HG03354 (cell line): ENCODE measurements around the gene ENKUR.
A peak's percentile ranks its signal among the peaks of the same experiment; 100 is the strongest.

ENCODE experiments used
- ATAC-seq: cut with Tn5 transposase; IDR thresholded peaks from one replicate; pipeline ENCODE4 v1.9.1; 2021; ENCODE audit warnings: mild to moderate bottlenecking; ENCODE audit not compliant: unreplicated experiment, poor library complexity, severe bottlenecking

The ENKUR gene, protein sequence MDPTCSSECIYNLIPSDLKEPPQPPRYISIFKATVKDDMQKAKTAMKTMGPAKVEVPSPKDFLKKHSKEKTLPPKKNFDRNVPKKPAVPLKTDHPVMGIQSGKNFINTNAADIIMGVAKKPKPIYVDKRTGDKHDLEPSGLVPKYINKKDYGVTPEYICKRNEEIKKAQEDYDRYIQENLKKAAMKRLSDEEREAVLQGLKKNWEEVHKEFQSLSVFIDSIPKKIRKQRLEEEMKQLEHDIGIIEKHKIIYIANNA

DNA sequence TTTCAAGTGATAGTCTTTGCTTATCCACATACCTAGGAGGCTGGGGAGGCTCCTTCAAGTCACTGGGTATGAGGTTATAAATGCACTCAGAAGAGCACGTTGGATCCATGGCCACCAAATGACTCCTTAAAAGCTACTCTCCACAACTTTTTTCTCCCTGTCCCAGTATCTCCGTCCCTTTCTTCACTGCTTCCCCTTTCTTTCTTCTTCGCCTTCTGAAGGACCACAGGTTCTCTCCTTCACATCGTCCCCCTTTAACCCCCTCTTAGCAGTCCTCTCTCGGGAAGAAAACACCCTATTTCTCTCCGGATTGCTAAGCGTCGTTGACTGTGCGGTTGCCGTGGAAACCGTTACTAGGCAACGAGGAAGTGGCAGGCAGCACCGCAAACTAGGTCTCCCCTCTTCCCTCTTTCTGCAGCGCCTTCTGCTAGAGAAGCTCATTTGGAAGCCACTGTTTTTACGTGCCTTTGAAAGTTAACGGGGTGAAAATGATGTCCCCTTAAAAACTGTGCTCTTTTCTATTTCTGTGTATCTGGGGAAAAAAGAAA lies at the start of gene ENKUR:
TSS of gene ENKUR (minus strand) at position 331 of the 548 bp plus-strand sequence. CDS start at position 109, 222 bp downstream.
- ATAC-seq, result peak; percentile 81

DNA sequence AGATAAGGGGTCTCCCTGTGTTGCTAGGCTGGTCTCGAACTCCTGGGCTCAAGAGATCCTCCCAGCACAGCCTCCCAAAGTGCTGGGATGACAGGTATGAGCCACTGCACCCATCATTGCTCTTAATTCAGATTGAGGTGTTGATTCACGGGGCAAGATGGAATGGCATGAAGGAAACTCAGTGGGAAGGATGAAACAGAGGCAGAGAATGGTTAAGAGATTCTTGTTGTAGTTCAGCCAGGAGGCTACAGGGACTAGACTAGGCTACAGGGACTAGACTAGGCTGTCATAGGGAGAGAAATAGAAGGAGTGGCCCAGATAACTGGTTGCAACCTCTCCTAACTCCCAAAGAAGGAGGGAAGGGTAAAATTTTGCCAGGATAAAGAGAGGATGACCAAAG lies 48.4 kb upstream of the ENKUR start:
- no peak for ATAC-seq

DNA sequence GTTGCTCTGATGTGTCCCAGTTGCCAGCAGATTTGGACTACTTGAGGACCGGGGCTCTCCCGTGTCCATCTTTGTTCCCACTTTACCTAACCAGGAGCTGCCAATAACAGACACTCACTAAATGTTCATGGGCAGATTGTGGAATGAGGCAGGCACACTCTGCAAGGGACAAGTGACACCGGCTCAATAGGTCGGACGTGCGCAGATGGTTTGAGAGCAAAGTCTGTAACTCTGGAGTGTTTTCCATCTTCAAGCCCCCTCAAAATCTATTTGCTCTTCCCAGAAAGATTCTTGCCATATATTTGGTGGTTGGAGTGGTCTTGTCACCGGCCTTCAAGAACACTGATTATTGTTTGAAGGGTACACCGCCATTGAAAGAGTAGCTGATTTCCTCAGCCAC lies 47.7 kb upstream of the ENKUR start:
- ATAC-seq, result no peak

DNA sequence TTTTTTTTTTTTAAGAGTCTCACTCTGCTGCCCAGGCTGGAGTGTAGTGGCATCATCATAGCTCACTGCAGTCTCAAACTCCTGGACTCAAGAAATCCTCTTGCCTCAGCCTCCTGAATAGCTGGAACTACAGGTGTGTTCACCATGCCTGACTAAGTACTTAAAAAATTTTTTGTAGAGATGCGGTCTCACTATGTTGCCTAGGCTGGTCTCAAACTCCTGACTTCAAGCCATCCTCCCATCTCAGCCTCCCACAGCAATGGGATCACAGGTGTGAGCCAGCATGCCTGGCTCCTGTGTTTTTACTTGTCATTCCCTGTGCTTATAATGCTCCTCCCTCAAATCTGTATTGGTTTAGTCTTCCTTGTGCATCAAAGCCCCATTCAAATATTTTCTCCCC lies 47.2 kb upstream of the ENKUR start:
- ATAC-seq, result no peak

DNA sequence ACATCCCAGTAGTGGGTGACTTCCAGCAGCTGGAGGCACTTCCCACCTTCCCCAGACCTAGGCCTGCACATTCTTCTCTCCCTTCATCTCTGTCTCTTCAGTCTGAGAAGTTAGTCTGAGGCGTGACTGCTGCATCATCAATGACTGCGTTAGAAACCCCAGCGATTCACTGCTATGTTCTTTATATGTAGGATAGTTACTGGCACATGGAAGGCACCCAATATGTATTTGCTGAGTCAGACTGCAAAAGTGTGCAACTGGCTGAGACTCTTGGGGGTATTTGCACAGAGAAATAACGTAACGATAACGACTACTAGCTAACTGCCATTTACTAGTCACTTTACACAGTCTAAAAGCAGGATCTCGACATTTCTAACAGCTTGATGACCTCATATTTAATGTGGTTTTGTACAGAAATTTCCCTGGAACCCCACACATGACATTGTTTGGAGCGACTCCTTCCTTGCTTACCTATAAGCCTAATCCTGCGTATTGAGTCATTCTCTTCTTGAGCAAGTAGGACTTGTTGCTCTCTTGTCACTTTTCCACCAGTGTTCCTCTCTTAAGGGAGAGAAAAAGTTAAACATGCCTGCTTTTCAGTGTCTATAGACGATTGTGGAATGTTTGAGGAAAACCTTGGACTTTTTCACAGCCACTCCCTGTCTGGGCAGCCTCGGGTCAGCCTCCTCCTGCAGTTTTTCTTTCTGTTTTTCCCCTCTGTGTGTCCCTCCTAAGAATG lies 45.9 kb upstream of the ENKUR start:
- ATAC-seq, result no peak

DNA sequence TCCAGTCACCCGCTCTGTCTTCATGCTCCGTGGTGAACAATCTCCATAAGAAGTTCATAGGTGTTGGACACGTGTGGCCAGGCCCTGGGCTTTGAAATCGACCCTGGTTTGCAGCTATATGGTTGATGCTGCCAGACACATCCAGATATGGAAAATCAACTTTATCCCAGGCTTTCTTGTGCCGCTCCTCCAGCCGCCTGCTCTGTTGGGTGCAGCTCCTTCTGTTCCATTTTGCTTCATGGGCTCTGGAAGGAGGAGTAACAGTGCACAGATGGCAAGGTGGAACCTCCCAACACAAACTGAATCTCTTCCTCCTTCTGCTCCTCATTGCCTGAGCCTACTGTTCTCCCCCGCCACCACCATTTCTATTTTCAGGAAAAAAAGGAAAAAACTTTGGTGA lies 45.2 kb upstream of the ENKUR start:
- ATAC-seq, result no peak

DNA sequence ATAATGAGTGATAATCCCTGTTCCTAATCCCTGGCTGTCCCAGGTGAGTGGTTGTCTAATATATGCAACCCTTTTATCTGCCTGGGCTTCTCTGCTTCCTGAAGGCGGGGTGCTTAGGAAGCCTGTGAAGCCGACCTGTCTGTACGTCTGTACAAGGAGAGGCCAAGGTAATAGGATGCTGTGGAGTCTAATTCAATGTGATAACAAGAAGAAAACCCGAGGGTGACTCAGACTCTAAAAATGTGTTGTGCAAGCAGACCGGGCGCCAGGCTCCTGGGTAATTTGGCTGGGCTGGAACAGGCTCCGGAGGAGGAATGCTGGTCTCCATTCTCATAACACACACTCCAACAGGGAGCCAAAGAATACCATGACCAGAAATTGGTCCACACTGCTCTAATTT lies 44.0 kb upstream of the ENKUR start:
- no peak for ATAC-seq

DNA sequence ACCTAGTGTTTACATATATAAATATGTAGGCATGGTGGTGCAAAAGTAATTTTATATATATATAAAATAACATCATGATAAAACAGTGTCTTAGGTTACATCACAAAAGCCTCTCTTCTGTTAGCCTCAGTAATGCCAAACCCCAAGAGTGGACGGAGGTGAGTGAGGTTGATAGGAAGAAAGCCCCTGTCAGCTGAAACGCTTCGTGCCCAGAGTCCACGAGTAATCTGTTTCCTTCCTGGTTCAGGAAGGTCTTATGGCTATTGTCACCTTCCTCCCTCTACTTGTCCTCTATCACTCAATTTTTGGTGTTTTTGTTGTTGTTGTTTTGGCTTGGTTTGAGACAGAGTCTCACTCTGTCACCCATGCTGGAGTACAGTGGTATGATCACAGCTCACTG lies 41.9 kb upstream of the ENKUR start:
- no peak for ATAC-seq

DNA sequence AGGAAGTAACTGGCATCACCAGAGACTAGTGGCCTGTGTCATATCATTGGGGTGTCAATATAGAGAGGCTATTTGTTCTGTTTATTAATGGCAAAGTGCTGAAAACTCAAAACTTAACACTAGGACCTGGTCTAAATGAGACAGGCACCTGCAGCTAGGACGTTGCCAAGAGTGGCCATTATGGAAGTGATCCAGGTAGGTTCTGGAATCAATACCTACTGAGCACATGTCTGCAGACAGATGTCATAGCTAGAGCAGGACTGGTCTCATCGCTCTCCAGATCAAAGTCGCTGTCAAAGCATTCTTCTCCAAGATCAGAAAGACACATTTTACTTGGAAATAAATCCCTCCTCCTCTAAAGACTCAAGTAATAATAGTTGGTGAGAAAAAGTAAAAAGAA lies 40.8 kb upstream of the ENKUR start:
- no peak for ATAC-seq

DNA sequence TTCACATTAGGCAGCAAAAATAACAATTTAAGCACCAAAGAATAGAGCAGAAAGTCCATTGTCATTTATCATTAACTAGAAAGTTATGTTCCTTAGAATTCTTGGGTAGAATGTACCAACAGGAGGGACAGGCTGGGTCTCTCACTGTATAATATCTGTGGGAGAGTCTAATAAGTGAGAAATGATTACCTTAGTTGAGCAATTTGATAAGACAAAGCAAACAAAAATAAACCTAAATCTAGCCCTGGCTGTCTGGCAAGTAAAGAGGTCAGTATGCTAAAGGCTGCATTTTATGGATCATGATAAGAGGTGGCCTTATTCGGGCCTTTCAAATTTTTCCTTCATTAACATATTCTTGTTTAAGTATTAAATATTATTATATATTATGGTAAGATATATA lies 36.1 kb upstream of the ENKUR start:
- ATAC-seq, result no peak

DNA sequence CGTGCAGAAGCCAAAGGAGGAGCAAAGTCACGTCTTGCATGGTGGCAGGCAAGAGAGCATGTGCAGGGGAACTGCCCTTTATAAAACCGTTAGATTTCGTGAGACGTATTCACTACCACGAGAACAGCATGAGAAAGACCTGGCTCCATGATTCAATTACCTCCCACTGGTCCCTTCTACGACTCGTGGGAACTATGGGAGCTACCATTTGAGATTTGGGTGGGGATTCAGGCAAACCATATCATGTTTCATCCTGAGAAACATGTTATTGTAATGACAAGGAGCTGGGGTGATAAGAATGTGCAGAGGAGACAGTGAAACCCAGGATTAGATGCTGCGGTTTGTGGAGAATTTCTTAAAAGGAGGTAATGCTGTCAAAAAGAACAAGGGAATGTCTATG lies 34.4 kb upstream of the ENKUR start:
- no peak for ATAC-seq

DNA sequence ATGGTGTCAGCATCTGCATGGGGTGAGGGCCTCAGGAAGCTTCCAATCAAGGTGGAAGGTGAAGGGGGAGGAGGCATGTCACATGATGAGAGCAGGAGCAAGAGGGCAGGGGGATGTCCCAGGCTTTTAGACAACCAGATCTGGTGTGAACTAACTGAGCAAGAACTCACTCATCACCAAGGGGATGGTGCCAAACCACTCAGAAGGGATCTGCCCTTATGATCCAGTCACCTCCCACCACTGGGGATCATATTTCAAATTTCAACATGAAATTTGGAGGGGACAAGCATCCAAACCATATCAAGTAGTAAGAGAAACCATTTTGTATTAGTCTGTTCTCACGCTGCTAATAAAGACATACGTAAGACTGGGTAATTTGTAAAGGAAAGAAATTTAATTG lies 34.0 kb upstream of the ENKUR start:
- ATAC-seq, result no peak

DNA sequence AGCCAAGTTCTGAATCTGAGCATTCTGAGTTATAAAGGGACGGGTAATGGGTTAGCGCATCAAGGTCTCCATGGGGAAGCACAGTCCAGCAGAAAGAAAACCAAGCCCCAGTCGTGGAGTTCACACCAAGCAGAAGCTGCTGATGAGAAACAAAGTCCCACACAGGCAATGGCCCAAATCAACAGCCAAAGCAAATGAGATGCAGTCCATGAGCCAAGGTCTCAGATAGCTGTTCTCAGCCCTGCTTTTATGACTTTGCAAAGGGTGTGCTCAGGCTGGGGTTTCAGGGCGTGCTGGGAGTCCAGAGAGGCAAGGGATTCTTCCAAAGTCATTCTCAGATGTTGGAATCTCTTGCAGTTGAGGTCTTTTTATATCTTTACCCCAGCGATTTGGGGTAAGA lies 32.5 kb upstream of the ENKUR start:
- ATAC-seq, result no peak

DNA sequence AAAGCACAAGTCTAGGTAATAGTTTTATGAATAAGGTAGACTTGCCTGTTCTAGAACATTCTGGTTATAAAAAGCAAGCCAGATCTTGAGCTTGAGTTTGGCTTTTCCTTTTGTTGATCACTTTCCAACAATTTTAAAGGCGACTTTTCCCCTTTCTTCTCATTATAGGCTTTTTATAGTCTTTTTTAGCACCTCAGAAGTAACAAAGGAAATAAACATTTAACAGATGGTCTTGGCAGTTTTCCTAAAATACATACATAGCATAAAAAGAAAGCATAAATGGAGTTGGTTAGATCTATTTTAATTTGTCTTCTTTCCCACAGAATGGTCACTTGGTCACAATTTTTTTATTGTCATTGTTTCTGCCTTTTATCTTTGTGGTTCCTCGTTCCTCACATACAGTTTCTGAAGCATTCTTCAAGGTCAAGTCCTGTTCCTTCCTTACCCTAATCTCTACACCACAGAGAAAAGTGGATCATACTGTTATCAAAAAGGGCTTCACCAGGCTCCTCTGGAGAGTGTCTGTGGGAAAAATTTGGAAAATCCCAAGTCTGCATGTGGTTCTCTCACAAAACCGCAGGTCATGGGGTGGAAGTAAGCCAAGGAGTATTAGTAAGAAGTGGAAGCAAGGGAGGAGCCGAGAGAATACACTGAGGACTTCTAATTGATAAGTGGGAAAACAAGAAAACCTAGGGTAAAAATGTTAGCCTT lies 31.8 kb upstream of the ENKUR start:
- ATAC-seq, result no peak

DNA sequence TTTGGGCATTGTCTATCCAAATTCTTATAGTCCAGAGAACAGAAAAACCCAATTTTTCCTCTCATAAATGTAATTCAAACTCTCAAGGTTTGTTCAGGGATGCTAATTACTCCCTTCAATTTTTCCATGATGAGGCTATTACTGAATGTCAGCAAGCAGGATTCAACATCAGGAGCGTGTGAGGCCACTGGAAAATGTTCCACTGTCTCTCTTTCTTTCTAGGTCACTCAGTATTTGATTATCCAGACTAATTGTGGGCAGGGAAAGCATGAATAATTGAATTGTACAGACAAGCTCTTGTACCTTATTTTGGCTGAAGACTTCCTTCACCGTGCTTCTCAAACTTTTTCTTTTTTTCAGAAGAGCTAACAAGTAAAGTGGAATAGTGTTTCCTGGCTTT lies 31.1 kb upstream of the ENKUR start:
- no peak for ATAC-seq

DNA sequence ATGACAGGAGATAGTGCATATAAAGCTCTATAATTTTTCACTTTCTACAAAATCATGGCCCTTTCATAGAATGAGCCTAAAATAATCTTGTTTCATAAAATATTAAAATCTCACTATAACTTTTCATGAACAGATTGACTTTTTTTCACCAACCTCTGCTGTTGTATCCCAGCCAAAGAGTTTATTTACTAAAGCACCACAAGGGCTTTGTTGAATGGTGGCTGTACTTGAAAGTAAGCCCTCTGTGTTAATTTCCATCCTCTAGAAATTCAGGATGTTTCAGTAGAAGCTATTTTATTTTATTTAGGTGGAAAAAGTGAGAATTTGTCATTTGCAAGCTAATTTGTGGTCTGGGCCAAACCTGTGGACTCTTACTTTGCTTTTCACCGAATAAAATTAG lies 30.7 kb upstream of the ENKUR start:
- no peak for ATAC-seq

DNA sequence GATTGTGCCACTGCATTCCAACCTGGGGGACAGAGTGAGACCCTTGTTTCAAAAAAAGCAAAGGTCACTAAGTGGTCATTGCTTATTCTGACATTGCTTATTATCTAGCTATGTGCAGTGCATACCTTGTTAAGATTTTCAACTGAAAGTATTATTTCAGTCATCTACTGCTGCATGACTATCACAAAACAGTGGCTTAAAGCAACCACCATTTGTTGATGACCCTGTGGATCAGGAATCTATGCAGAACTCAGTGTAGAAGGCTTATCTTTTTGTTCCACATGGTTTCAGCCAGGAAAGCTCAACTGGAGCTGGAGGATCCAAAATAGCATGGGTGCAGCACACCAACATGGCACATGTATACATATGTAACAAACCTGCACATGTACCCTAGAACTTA lies 23.6 kb upstream of the ENKUR start:
- ATAC-seq, result no peak

DNA sequence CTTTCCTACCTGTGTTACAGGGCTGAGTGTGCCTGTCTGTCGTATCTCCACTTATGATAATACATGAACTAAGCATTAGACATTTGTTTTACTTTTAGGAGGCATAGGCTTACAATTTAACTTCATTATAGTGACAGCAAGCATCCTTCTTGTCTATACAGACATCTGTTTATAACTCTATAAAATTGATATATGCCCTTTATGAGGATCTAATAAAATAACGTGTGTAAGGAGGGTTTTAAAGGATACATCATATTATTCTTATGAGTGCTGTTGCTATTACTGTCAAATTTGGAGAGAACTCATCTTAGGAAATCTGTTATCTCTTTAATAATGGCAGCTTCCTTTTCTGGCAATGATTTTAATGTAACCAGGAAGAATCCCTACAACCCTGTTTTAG lies 22.4 kb upstream of the ENKUR start:
- ATAC-seq, result no peak

DNA sequence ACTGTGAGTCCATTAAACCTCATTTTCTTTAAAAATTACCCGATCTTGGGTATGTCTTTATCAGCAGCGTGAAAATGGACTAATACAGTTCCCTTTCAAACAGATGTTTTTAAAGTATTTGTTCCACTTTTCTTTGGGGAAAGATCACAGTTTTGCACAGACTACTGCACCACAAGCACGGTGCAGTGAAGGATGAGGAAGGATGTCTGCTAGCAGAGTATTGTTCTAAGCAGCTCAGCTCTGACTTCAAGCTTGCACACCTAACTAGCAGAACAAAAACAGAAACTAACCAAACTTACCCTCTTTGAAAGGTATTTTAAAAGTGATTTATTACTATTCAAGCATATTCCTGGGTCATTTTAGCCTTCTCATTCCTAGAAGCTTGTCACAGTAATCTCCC lies 20.4 kb upstream of the ENKUR start:
- ATAC-seq, result peak; percentile 47

DNA sequence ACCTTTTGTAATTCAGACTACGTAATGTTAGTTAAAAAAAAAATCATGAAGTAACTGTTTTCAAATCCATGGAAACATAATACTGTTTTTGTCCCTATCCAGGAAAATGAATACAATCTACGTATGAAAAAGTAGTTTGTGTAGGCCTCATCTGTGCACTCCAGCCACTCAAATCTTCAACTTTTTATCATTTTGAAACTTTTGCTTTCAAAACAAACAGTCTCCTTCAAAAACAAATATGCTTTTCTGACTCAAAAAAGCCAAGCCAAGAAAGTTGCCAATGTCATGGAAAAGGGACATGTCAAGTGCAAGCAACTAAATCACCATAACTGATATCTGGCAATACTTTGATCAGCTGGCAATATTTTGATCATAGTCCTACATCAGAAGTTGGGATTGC lies 13.6 kb upstream of the ENKUR start:
- no peak for ATAC-seq

DNA sequence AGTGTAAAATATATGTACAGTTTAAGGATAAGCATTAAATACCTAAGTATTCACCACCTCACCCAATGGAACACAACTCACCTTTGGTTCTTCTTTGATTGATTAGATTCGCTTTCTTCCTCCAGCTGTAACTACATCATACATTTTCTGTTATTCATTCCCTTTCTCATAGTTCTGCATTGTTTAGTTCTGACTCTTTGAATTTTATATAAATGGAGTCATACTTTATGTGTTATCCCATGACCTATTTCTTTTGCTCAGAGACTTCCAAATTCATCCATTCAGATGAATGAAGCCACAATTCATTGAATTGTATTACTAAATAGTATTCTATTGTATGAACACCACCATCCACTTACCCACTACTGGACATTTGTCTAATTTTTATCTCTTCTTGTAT lies 12.8 kb upstream of the ENKUR start:
- no peak for ATAC-seq
